Stomach smooth muscle (tissue), 2 donors: Measurements from ENCODE around the gene ERCC6.

Experiments used
- H3K27ac ChIP-seq: one replicate; pipeline ENCODE4 v1.7.0; 2013; ENCODE audit warnings: mild to moderate bottlenecking, low read length, inconsistent platforms
- H3K27me3 ChIP-seq, 2 donors: one replicate each; pipeline ENCODE4 v1.7.0; 2013; ENCODE audit warnings: low read length in 2 of 2; ENCODE audit not compliant: insufficient read depth in 2 of 2, control insufficient read depth in 1 of 2
- H3K36me3 ChIP-seq, 2 donors: one replicate each; pipeline ENCODE4 v1.7.0; 2013; ENCODE audit warnings: low read length in 2 of 2; ENCODE audit not compliant: control insufficient read depth in 2 of 2, insufficient read depth in 2 of 2
- H3K4me1 ChIP-seq: one replicate; pipeline ENCODE4 v1.7.0; 2013; ENCODE audit warnings: low read length; ENCODE audit not compliant: control insufficient read depth, insufficient read depth
- H3K4me3 ChIP-seq, 2 donors: one replicate each; pipeline ENCODE4 v1.7.0; 2013; ENCODE audit warnings: low read length in 2 of 2
- H3K9ac ChIP-seq, 2 donors: one replicate each; pipeline ENCODE4 v1.7.0; 2013; ENCODE audit warnings: low read length in 2 of 2, mild to moderate bottlenecking in 1 of 2
- H3K9me3 ChIP-seq, 2 donors: one replicate each; pipeline ENCODE4 v1.7.0; 2013; ENCODE audit warnings: low read length in 2 of 2; ENCODE audit not compliant: control insufficient read depth in 2 of 2
- donor health status: healthy.
- donor health status: Pancreatic carcinoma.

The ERCC6 gene

GRCh38 chr10:49497358-49497757 is 41.6 kb downstream of the ERCC6 start:
- no peaks in the 10 kb centered on the region for H3K4me1 ChIP-seq
- H3K27me3 ChIP-seq = no peaks in the 10 kb centered on the region
- peaks cover 0 to 5% of the 10 kb centered on the region in 2 donors for H3K36me3 ChIP-seq
- no peak overlapping the region for H3K27ac ChIP-seq
- H3K4me3 ChIP-seq = no peak overlapping the region
- H3K9ac ChIP-seq = no peak overlapping the region
- no peaks in the 10 kb centered on the region for H3K9me3 ChIP-seq

- Histone ChIP-seq H3K27me3 (no peaks in the 10 kb centered on the region), H3K9ac (no peak overlapping the region), H3K36me3 (peaks cover 0 to 2% of the 10 kb centered on the region in 2 donors), H3K9me3 (no peaks in the 10 kb centered on the region), H3K27ac (no peak overlapping the region), H3K4me3 (no peak overlapping the region), H3K4me1 (no peaks in the 10 kb centered on the region)
These were observed 50.7 kb downstream of the ERCC6 start for GRCh38 chr10:49488056-49488717.

- Histone ChIP-seq H3K4me1 (no peaks in the 10 kb centered on the region), H3K27ac (no peak overlapping the region), H3K9me3 (no peaks in the 10 kb centered on the region), H3K9ac (no peak overlapping the region), H3K36me3 (peaks cover 3 to 4% of the 10 kb centered on the region in 2 donors), H3K4me3 (no peak overlapping the region), H3K27me3 (no peaks in the 10 kb centered on the region)
These were observed 52.2 kb downstream of the ERCC6 start for GRCh38 chr10:49486738-49487137.

- Histone ChIP-seq H3K4me3 (no peak overlapping the region), H3K27me3 (no peaks in the 10 kb centered on the region), H3K9ac (no peak overlapping the region), H3K9me3 (no peaks in the 10 kb centered on the region), H3K4me1 (no peaks in the 10 kb centered on the region), H3K36me3 (peaks cover 4 to 7% of the 10 kb centered on the region in 2 donors), H3K27ac (no peak overlapping the region)
These were observed 52.9 kb downstream of the ERCC6 start for GRCh38 chr10:49486009-49486408.

GRCh38 chr10:49484486-49485235 is 54.3 kb downstream of the ERCC6 start:
- no peaks in the 10 kb centered on the region for H3K9me3 ChIP-seq
- no peak overlapping the region for H3K9ac ChIP-seq
- H3K27ac ChIP-seq = no peak overlapping the region
- no peaks in the 10 kb centered on the region for H3K27me3 ChIP-seq
- peaks cover 4 to 9% of the 10 kb centered on the region in 2 donors for H3K36me3 ChIP-seq
- H3K4me3 ChIP-seq = no peak overlapping the region
- H3K4me1 ChIP-seq = no peaks in the 10 kb centered on the region

- H3K36me3 ChIP-seq = peaks cover 22 to 37% of the 10 kb centered on the region in 2 donors
- no peak overlapping the region for H3K9ac ChIP-seq
These were observed 60.1 kb downstream of the ERCC6 start for GRCh38 chr10:49478819-49479218.

GRCh38 chr10:49474901-49475300 is 64.0 kb downstream of the ERCC6 start:
- H3K27ac ChIP-seq = no peak overlapping the region
- no peaks in the 10 kb centered on the region for H3K9me3 ChIP-seq
- no peak overlapping the region for H3K4me3 ChIP-seq
- H3K36me3 ChIP-seq = peaks cover 40 to 62% of the 10 kb centered on the region in 2 donors
- H3K4me1 ChIP-seq = no peaks in the 10 kb centered on the region
- no peak overlapping the region for H3K9ac ChIP-seq
- no peaks in the 10 kb centered on the region for H3K27me3 ChIP-seq

More at GRCh38 chr10:49478819-49479218, 60.1 kb downstream of the ERCC6 start:
- no peaks in the 10 kb centered on the region for H3K9me3 ChIP-seq
- no peaks in the 10 kb centered on the region for H3K27me3 ChIP-seq
- H3K4me3 ChIP-seq = no peak overlapping the region
- H3K27ac ChIP-seq = no peak overlapping the region
- no peaks in the 10 kb centered on the region for H3K4me1 ChIP-seq

- H3K4me3 ChIP-seq = no peak overlapping the region
These were observed 67.4 kb downstream of the ERCC6 start for GRCh38 chr10:49471532-49471931.

GRCh38 chr10:49465736-49466135 is 73.2 kb downstream of the ERCC6 start:
- no peaks in the 10 kb centered on the region for H3K4me1 ChIP-seq
- no peaks in the 10 kb centered on the region for H3K27me3 ChIP-seq
- peaks cover 20 to 23% of the 10 kb centered on the region in 2 donors for H3K36me3 ChIP-seq
- no peaks in the 10 kb centered on the region for H3K9me3 ChIP-seq
- H3K4me3 ChIP-seq = no peak overlapping the region
- no peak overlapping the region for H3K9ac ChIP-seq
- H3K27ac ChIP-seq = no peak overlapping the region

More at GRCh38 chr10:49471532-49471931, 67.4 kb downstream of the ERCC6 start:
- Histone ChIP-seq H3K9me3 (no peaks in the 10 kb centered on the region), H3K36me3 (peaks cover 40 to 57% of the 10 kb centered on the region in 2 donors), H3K4me1 (no peaks in the 10 kb centered on the region), H3K9ac (no peak overlapping the region), H3K27ac (no peak overlapping the region), H3K27me3 (no peaks in the 10 kb centered on the region)
